SK-N-SH (cell line): ENCODE results near the gene PSMG3. TPM values are rescaled to one million over a fixed set of nuclear protein-coding genes. Genes with fewer than 3 reads are reported as not detected.

Experiments
- CTCF ChIA-PET: fragments of 300-600, 350-600 bp; formaldehyde crosslinking; extraction: SDS; loops from one replicate; lab custom pipeline; 2021; lab: Yijun Ruan, JAX
- POLR2A ChIA-PET: fragments of 350-600 bp; sonication (Branson Sonifier 250); formaldehyde crosslinking; extraction: SDS; loops from one replicate; lab custom pipeline; 2020; ENCODE audit warnings: antibody characterized with exemption, inconsistent platforms; lab: Yijun Ruan, JAX
- DNase-seq: peaks from one replicate; pipeline ENCODE4 v3.0.0; 2012
- H2AFZ ChIP-seq: fragments of 200-600 bp; sonication (generic); 2 replicates; pipeline ENCODE4 v1.8.1; 2016; ENCODE audit warnings: antibody characterized with exemption, mild to moderate bottlenecking, low read depth
- H3F3A ChIP-seq: fragments of 200-600 bp; sonication (generic); replicated peaks from 2 replicates; pipeline ENCODE3; 2016; ENCODE audit warnings: antibody characterized with exemption, mild to moderate bottlenecking; ENCODE audit not compliant: insufficient read depth
- H3K27ac ChIP-seq, 2 experiments: fragments of 200-500 bp in 1 of 2; fragments of 200-600 bp in 1 of 2; sonication (Bioruptor generic) in 1 of 2; sonication (generic), shearing (Covaris generic) in 1 of 2; 2 replicates each; pipeline versions ENCODE4 v1.5.1 to v1.6.1; 2014 to 2016; ENCODE audit warnings: low read depth in 2 of 2, inconsistent platforms in 1 of 2, low read length in 1 of 2, mild to moderate bottlenecking in 1 of 2, mixed read lengths in 1 of 2
- H3K27me3 ChIP-seq: fragments of 200-600 bp; sonication (generic), shearing (Covaris generic); 2 replicates; pipeline ENCODE4 v1.6.1; 2016; ENCODE audit warnings: mixed run types; ENCODE audit not compliant: insufficient read depth
- H3K36me3 ChIP-seq, 2 experiments: fragments of 200-500 bp in 1 of 2; fragments of 200-600 bp in 1 of 2; sonication (Bioruptor generic) in 1 of 2; sonication (generic) in 1 of 2; replicated peaks in 1 of 2; 2 replicates each; pipeline versions ENCODE3 to v1.5.1; 2014 to 2016; ENCODE audit warnings: low read length in 1 of 2, mild to moderate bottlenecking in 1 of 2; ENCODE audit not compliant: insufficient read depth in 2 of 2, control insufficient read depth in 1 of 2
- H3K4me1 ChIP-seq, 2 experiments: fragments of 200-500 bp in 1 of 2; fragments of 200-600 bp in 1 of 2; sonication (Bioruptor generic) in 1 of 2; sonication (generic), shearing (Covaris generic) in 1 of 2; 2 replicates each; pipeline versions ENCODE4 v1.5.1 to v1.6.1; 2014 to 2016; ENCODE audit warnings: low read depth in 1 of 2, low read length in 1 of 2, mixed run types in 1 of 2; ENCODE audit not compliant: insufficient read depth in 2 of 2, control insufficient read depth in 1 of 2
- H3K4me2 ChIP-seq: fragments of 200-600 bp; sonication (generic), shearing (Covaris generic); 2 replicates; pipeline ENCODE4 v1.6.1; 2017; ENCODE audit warnings: mixed run types
- H3K4me3 ChIP-seq, 2 experiments: fragments of 200-500 bp in 1 of 2; fragments of 200-600 bp in 1 of 2; sonication (Bioruptor generic) in 1 of 2; sonication (generic), shearing (Covaris generic) in 1 of 2; 2 replicates each; pipeline versions ENCODE4 v1.5.1 to v1.8.1; 2014 to 2016; ENCODE audit warnings: low read depth in 2 of 2, inconsistent platforms in 1 of 2, low read length in 1 of 2, mild to moderate bottlenecking in 1 of 2, mixed read lengths in 1 of 2, moderate library complexity in 1 of 2
- H3K79me2 ChIP-seq: fragments of 200-600 bp; sonication (generic); 2 replicates; pipeline ENCODE4 v1.8.1; 2017; ENCODE audit warnings: mild to moderate bottlenecking; ENCODE audit not compliant: insufficient read depth
- H3K9ac ChIP-seq: fragments of 200-600 bp; sonication (generic); 2 replicates; pipeline ENCODE4 v1.6.1; 2017; ENCODE audit warnings: mixed run types
- H3K9me2 ChIP-seq: fragments of 200-600 bp; sonication (generic); 2 replicates; pipeline ENCODE4 v1.6.1; 2017; ENCODE audit warnings: mixed run types
- H3K9me3 ChIP-seq: fragments of 200-600 bp; sonication (generic); 2 replicates; pipeline ENCODE4 v1.6.1; 2017; ENCODE audit warnings: mixed run types, mild to moderate bottlenecking, moderate library complexity
- H4K20me1 ChIP-seq: fragments of 200-600 bp; sonication (generic); 2 replicates; pipeline ENCODE4 v1.6.1; 2017; ENCODE audit warnings: mild to moderate bottlenecking, mixed run types; ENCODE audit not compliant: insufficient read depth
- CHD2 ChIP-seq: fragments of 150-350 bp; IDR thresholded peaks from 2 replicates; pipeline ENCODE4 v1.6.1; 2018; ENCODE audit warnings: low read length; ENCODE audit not compliant: partially characterized antibody
- EP300 ChIP-seq, 2 experiments: IDR thresholded peaks; 2 replicates each; pipeline versions ENCODE4 v1.4.0 to v1.6.1; 2012; ENCODE audit warnings: borderline replicate concordance in 1 of 2, low read depth in 1 of 2, low read length in 1 of 2
- FOXJ3 ChIP-seq: sonication (generic); formaldehyde crosslinking; IDR thresholded peaks from 2 replicates; pipeline ENCODE4 v1.5.1; 2020; ENCODE audit warnings: mild to moderate bottlenecking, missing genetic modification reagents
- GABPA ChIP-seq: IDR thresholded peaks from 2 replicates; pipeline ENCODE4 v1.4.0; 2012; ENCODE audit warnings: low read depth, mild to moderate bottlenecking
- JUND ChIP-seq: IDR thresholded peaks from 2 replicates; pipeline ENCODE4 v1.4.0; 2012
- MAX ChIP-seq: IDR thresholded peaks from 2 replicates; pipeline ENCODE4 v1.4.0; 2012; ENCODE audit warnings: low read depth
- MEF2A ChIP-seq: IDR thresholded peaks from 2 replicates; pipeline ENCODE4 v1.4.0; 2012; ENCODE audit warnings: low read depth, borderline replicate concordance
- MXI1 ChIP-seq: IDR thresholded peaks from 2 replicates; pipeline ENCODE4 v1.6.1; 2012; ENCODE audit warnings: mild to moderate bottlenecking, low read depth, low read length, improper control_type of control experiment
- NFIC ChIP-seq: IDR thresholded peaks from 2 replicates; pipeline ENCODE4 v1.4.0; 2012; ENCODE audit warnings: borderline replicate concordance
- NRF1 ChIP-seq: IDR thresholded peaks from 2 replicates; pipeline ENCODE4 v1.6.1; 2012; ENCODE audit warnings: low read depth, mild to moderate bottlenecking, low read length
- RCOR1 ChIP-seq: fragments of 150-350 bp; IDR thresholded peaks from 2 replicates; pipeline ENCODE4 v1.6.1; 2017; ENCODE audit warnings: antibody characterized with exemption, low read length
- REST ChIP-seq: IDR thresholded peaks from 2 replicates; pipeline ENCODE4 v1.6.1; 2012; ENCODE audit warnings: mild to moderate bottlenecking, low read depth, low read length, moderate library complexity
- RXRA ChIP-seq: IDR thresholded peaks from 2 replicates; pipeline ENCODE4 v1.4.0; 2012; ENCODE audit warnings: low read depth, mild to moderate bottlenecking, borderline replicate concordance
- SIN3A ChIP-seq: IDR thresholded peaks from 2 replicates; pipeline ENCODE4 v1.6.1; 2012; ENCODE audit warnings: low read depth, mild to moderate bottlenecking, low read length, moderate library complexity, borderline replicate concordance
- TAF1 ChIP-seq: IDR thresholded peaks from 2 replicates; pipeline ENCODE4 v1.6.1; 2012; ENCODE audit warnings: low read depth, mild to moderate bottlenecking, low read length, moderate library complexity, borderline replicate concordance
- TEAD4 ChIP-seq: IDR thresholded peaks from 2 replicates; pipeline ENCODE4 v1.4.0; 2012; ENCODE audit warnings: mild to moderate bottlenecking, borderline replicate concordance; ENCODE audit not compliant: insufficient read depth
- YY1 ChIP-seq: IDR thresholded peaks from 2 replicates; pipeline ENCODE4 v1.4.0; 2012; ENCODE audit warnings: low read depth, mild to moderate bottlenecking
- WGBS: methylation state at CpG from one replicate; pipeline ENCODE4 v1.1.6; 2017; ENCODE audit warnings: low lambda C conversion rate; 5-methylcytosine and 5-hydroxymethylcytosine counted together
- polyA plus RNA-seq, 3 experiments: library from polyadenylated mRNA; depleted of rRNA; stranded (reverse); fragments of >200 nt; gene quantifications; 2 replicates each; pipeline ENCODE4 v1.2.3, GENCODE V29; 2012
- TF ChIP-seq, protein P1 (sequence below): fragments of 150-350 bp; IDR thresholded peaks from 2 replicates; pipeline ENCODE4 v1.6.1; 2017; ENCODE audit warnings: antibody characterized with exemption, low read length, low read depth, borderline replicate concordance
- TF ChIP-seq, protein P2 (sequence below): IDR thresholded peaks from 2 replicates; pipeline ENCODE4 v1.4.0; 2012; ENCODE audit warnings: low read depth, borderline replicate concordance
- TF ChIP-seq, protein P3 (sequence below): IDR thresholded peaks from 2 replicates; pipeline ENCODE4 v1.4.0; 2012; ENCODE audit warnings: low read depth, borderline replicate concordance
- TF ChIP-seq, protein P4 (sequence below): IDR thresholded peaks from 2 replicates; pipeline ENCODE4; 2012

The PSMG3 gene
- polyA plus RNA-seq, 1 of the 3 experiments (the other 2 are of a cell fraction), result 109 TPM

DNA sequence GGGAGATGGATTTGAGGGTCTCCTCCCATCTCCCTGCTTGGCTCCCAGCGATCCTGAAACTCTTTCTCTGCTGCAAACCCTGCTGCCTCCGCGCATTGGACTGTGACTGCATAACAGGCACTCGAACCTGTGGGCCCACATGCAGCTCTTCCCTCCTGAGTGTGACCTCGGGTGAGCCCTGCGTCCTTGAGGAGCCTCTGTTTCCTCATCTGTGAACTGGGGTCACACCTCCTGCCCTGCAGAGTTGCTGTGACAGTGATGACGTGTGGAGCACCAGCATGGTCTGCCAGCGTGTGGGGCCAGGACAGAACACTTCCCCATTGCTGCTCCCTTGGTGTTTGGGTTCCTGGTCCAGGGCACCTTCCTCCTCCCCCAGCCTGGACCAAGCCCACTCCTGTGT is 46.9 kb upstream of the PSMG3 start (continued):
- TF ChIP-seq, protein P1, sequence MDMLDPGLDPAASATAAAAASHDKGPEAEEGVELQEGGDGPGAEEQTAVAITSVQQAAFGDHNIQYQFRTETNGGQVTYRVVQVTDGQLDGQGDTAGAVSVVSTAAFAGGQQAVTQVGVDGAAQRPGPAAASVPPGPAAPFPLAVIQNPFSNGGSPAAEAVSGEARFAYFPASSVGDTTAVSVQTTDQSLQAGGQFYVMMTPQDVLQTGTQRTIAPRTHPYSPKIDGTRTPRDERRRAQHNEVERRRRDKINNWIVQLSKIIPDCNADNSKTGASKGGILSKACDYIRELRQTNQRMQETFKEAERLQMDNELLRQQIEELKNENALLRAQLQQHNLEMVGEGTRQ, result no peak
- TF ChIP-seq CHD2, result no peak
- TF ChIP-seq, all 33 proteins: peak for 0

GRCh38 chr7:1611708-1612241 is 41.9 kb upstream of the PSMG3 start:
- Histone ChIP-seq H3K4me2 (no peak overlapping the region), H3K79me2 (no peaks in the 10 kb centered on the region), H3K9me2 (no peaks in the 10 kb centered on the region), H4K20me1 (no peaks in the 10 kb centered on the region), H3K9ac (no peak overlapping the region), H3K4me3 (no peak overlapping the region), H3K27me3 (peaks cover 10% of the 10 kb centered on the region; the same call in 1 of the 2 replicates), H2AFZ (no peak overlapping the region), H3K4me1 (peaks cover 0 to 21% of the 10 kb centered on the region in 2 experiments; a peak in 1 of 4 replicates), H3K36me3 (no peaks in the 10 kb centered on the region), H3F3A (no peaks in the 10 kb centered on the region), H3K9me3 (no peaks in the 10 kb centered on the region), H3K27ac (peak overlapping the region; percentile 21 to 43; a peak in 3 of 4 replicates)
- CTCF ChIA-PET, result no interaction called here
- WGBS, result 29% methylated on average over 10 of the region's 10 CpGs
- peak; percentile 58 for DNase-seq
- POLR2A ChIA-PET, result interaction anchor here (0.6 kb wide), 1 partner anchor 14 kb away, joined by 3 read pairs; no protein-coding TSS in a partner anchor
- TF ChIP-seq GABPA (no peak), NRF1 (no peak), JUND (peak; percentile 75), SIN3A (no peak), YY1 (no peak), EP300 (IDR thresholded peaks at IDR 0.05; ENCODE audit: borderline replicate concordance in 1 of 2, low read depth in 1 of 2, low read length in 1 of 2) (peak in 1 of 2 experiments; percentile 45; a peak in 1 of 4 replicates), TAF1 (no peak), FOXJ3 (CRISPR knock-in tag) (no peak), MEF2A (no peak), NFIC (peak; percentile 61), TEAD4 (0 out of 2 replicates have a peak, but pooled peaks have one; percentile 37), MXI1 (no peak), RCOR1 (no peak), MAX (peak; percentile 28), REST (0 out of 2 replicates have a peak, but pooled peaks have one; percentile 15), RXRA (peak; percentile 72), CHD2 (no peak)
- TF ChIP-seq, protein P2, sequence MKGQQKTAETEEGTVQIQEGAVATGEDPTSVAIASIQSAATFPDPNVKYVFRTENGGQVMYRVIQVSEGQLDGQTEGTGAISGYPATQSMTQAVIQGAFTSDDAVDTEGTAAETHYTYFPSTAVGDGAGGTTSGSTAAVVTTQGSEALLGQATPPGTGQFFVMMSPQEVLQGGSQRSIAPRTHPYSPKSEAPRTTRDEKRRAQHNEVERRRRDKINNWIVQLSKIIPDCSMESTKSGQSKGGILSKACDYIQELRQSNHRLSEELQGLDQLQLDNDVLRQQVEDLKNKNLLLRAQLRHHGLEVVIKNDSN, result 0 out of 2 replicates have a peak, but pooled peaks have one; percentile 15
- TF ChIP-seq, protein P3, sequence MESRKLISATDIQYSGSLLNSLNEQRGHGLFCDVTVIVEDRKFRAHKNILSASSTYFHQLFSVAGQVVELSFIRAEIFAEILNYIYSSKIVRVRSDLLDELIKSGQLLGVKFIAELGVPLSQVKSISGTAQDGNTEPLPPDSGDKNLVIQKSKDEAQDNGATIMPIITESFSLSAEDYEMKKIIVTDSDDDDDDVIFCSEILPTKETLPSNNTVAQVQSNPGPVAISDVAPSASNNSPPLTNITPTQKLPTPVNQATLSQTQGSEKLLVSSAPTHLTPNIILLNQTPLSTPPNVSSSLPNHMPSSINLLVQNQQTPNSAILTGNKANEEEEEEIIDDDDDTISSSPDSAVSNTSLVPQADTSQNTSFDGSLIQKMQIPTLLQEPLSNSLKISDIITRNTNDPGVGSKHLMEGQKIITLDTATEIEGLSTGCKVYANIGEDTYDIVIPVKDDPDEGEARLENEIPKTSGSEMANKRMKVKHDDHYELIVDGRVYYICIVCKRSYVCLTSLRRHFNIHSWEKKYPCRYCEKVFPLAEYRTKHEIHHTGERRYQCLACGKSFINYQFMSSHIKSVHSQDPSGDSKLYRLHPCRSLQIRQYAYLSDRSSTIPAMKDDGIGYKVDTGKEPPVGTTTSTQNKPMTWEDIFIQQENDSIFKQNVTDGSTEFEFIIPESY, result no peak
- TF ChIP-seq, protein P1, result no peak
- TF ChIP-seq, protein P4, sequence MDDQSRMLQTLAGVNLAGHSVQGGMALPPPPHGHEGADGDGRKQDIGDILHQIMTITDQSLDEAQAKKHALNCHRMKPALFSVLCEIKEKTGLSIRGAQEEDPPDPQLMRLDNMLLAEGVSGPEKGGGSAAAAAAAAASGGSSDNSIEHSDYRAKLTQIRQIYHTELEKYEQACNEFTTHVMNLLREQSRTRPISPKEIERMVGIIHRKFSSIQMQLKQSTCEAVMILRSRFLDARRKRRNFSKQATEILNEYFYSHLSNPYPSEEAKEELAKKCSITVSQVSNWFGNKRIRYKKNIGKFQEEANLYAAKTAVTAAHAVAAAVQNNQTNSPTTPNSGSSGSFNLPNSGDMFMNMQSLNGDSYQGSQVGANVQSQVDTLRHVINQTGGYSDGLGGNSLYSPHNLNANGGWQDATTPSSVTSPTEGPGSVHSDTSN, result peak; percentile 62
